Testis (tissue), 2 donors: ENCODE results near the gene EPHA6.

Source experiments
- POLR2A ChIP-seq: fragments of 450-650 bp; IDR thresholded peaks from one replicate; pipeline ENCODE4 v1.6.1; 2017; ENCODE audit warnings: antibody characterized with exemption, mild to moderate bottlenecking, moderate library complexity
- TF ChIP-seq, protein P1 (sequence below), 3 experiments: fragments of 450-650 bp in 2 of 3; fragments of 200-600 bp in 1 of 3; sonication (generic) in 1 of 3; IDR thresholded peaks; one replicate each; pipeline ENCODE4 v1.5.1; 2016 to 2019; ENCODE audit warnings: antibody characterized with exemption in 3 of 3, mild to moderate bottlenecking in 2 of 3, moderate library complexity in 1 of 3

DNA sequence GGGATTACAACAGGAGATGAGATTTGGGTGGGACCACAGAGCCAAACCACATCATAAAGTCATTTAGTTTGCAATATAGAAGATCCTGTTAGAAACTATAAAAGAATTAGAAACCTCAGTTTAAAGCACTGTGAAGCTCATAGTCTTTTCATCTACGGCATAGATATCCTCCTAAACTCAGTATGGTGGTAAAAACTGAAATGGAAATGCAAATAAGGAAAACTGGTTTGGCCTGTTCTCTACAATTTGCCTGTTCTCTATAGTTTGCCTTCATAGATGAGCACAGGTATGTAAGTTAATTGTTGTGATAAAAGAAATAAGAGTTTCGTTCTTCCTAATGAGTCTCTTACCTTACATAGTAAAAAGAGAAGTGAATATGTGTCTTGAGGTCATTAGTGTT lies 618.5 kb downstream of the EPHA6 start:
- TF ChIP-seq, protein P1, sequence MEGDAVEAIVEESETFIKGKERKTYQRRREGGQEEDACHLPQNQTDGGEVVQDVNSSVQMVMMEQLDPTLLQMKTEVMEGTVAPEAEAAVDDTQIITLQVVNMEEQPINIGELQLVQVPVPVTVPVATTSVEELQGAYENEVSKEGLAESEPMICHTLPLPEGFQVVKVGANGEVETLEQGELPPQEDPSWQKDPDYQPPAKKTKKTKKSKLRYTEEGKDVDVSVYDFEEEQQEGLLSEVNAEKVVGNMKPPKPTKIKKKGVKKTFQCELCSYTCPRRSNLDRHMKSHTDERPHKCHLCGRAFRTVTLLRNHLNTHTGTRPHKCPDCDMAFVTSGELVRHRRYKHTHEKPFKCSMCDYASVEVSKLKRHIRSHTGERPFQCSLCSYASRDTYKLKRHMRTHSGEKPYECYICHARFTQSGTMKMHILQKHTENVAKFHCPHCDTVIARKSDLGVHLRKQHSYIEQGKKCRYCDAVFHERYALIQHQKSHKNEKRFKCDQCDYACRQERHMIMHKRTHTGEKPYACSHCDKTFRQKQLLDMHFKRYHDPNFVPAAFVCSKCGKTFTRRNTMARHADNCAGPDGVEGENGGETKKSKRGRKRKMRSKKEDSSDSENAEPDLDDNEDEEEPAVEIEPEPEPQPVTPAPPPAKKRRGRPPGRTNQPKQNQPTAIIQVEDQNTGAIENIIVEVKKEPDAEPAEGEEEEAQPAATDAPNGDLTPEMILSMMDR (IDR thresholded peaks at IDR 0.05) = no peak
- TF ChIP-seq POLR2A = no peak
